Activated CD4-positive, alpha-beta memory T cell treated with anti-CD3 and anti-CD28 coated beads, Interleukin-2, amount 10 ng/mL, durations not matched to agents 7 days and 5 days (primary cell): ENCODE results near the gene ZNF841. TPM values are rescaled to one million over a fixed set of nuclear protein-coding genes. Genes with fewer than 3 reads are reported as not detected.

Source experiments
- total RNA-seq, 2 experiments: library from RNA; stranded (reverse); gene quantifications; one replicate each; pipeline ENCODE4 v1.2.3, GENCODE V29; 2021

The ZNF841 gene
- total RNA-seq, 2 experiments from 2014 or later = 26.7 to 28.5 TPM

Other genes with a start within 250 kb of the ZNF841 start
- gene ZNF577, start 207.8 kb downstream of the ZNF841 start, total RNA-seq = 1 to 10 TPM; 5.3 to 6.1 TPM
- 1 to 10 TPM; 8.1 to 9.6 TPM for gene ZNF649, start 190.7 kb downstream of the ZNF841 start, total RNA-seq
- 1 to 10 TPM; 7.7 to 8.1 TPM for gene ZNF613, start 168.3 kb downstream of the ZNF841 start, total RNA-seq
- gene ZNF350, start 108.9 kb downstream of the ZNF841 start, total RNA-seq = 10 to 100 TPM; 14.0 to 15.9 TPM
- gene ZNF615, start 87.6 kb downstream of the ZNF841 start, total RNA-seq = 10 to 100 TPM; 11.4 to 12.1 TPM
- 1 to 10 TPM; 8.0 to 8.2 TPM for gene ZNF614, start 67.4 kb downstream of the ZNF841 start, total RNA-seq
- 10 to 100 TPM; 12.8 to 13.6 TPM for gene ZNF432, start 46.9 kb downstream of the ZNF841 start, total RNA-seq
- 1 to 10 TPM; 7.9 to 8.5 TPM for gene ZNF616, start 44.2 kb upstream of the ZNF841 start, total RNA-seq
- 10 to 100 TPM; 17.3 to 18.0 TPM for gene ZNF836, start 75.9 kb upstream of the ZNF841 start, total RNA-seq
- gene PPP2R1A, start 94.3 kb upstream of the ZNF841 start, total RNA-seq = 100 to 1,000 TPM; 203 to 209 TPM
- gene ZNF766, start 173.8 kb upstream of the ZNF841 start, total RNA-seq = 10 to 100 TPM; 23.3 to 24.1 TPM
- gene ZNF480, start 201.4 kb upstream of the ZNF841 start, total RNA-seq = 10 to 100 TPM; 12.4 to 14.0 TPM
- 1 to 10 TPM; 1.2 to 1.4 TPM for gene ZNF610, start 240.5 kb upstream of the ZNF841 start, total RNA-seq